HCT116 (cell line): ENCODE data around the gene CFAP410. TPM values are rescaled to one million over a fixed set of nuclear protein-coding genes. Genes with fewer than 3 reads are reported as not detected.

Source experiments
- ATAC-seq: fragments of 200-7000 bp; cut with Tn5 transposase; 2 replicates; pipeline ENCODE4 v1.9.1; 2020; ENCODE audit warnings: mild to moderate bottlenecking, moderate library complexity
- BruUV-seq: library from RNA; stranded (reverse); fragments of 400-500 nt; replicated peaks from 2 replicates; lab custom pipeline; 2021; lab: Mats Ljungman, UMichigan
- CTCF ChIA-PET: fragments of 300-600 bp; sonication (Branson Sonifier 250); formaldehyde crosslinking; loops from one replicate; lab custom pipeline; 2021; ENCODE audit warnings: antibody characterized with exemption; lab: Charles Lee
- POLR2A ChIA-PET: fragments of 300-600, 350-600 bp; sonication (Branson Sonifier 250); formaldehyde crosslinking; loops from one replicate; lab custom pipeline; 2021; ENCODE audit warnings: antibody characterized with exemption; lab: Charles Lee
- RAD21 ChIA-PET, 2 experiments: fragments of 300-600 bp; sonication (Branson Sonifier 250); formaldehyde crosslinking; loops; one replicate each; lab custom pipeline; 2023; ENCODE audit warnings: low total read pairs in 2 of 2; ENCODE audit not compliant: uncharacterized antibody in 2 of 2, unreplicated experiment in 2 of 2, low non-redundant PET in 1 of 2; lab: Charles Lee
- DNase-seq: peaks from one replicate; pipeline ENCODE4 v3.0.0-alpha.2; 2010; ENCODE audit warnings: low read depth, low spot score
- H2AFZ ChIP-seq: fragments of 200-600 bp; shearing (Covaris generic), sonication (generic); 2 replicates; pipeline ENCODE4 v1.6.1; 2017; ENCODE audit warnings: low read depth, mixed run types, mixed read lengths, antibody characterized with exemption, low read length; ENCODE audit not compliant: poor library complexity, severe bottlenecking
- H3K27ac ChIP-seq: 2 replicates; pipeline ENCODE4 v1.5.1; 2012; ENCODE audit warnings: low read depth, low read length
- H3K27me3 ChIP-seq: fragments of 200-600 bp; sonication (generic); 2 replicates; pipeline ENCODE4 v1.6.1; 2016; ENCODE audit warnings: mixed run types, low read length, mixed read lengths; ENCODE audit not compliant: insufficient read depth
- H3K36me3 ChIP-seq, 2 experiments: fragments of 200-500 bp in 1 of 2; fragments of 200-600 bp in 1 of 2; sonication (Bioruptor generic) in 1 of 2; sonication (generic) in 1 of 2; 2 replicates each; pipeline versions ENCODE4 v1.5.1 to v1.6.1; 2014 to 2016; ENCODE audit warnings: low read length in 2 of 2, inconsistent platforms in 1 of 2, mixed read lengths in 1 of 2, mixed run types in 1 of 2; ENCODE audit not compliant: insufficient read depth in 2 of 2, control insufficient read depth in 1 of 2
- H3K4me1 ChIP-seq, 2 experiments: fragments of 200-600 bp in 1 of 2; sonication (generic) in 1 of 2; 2 replicates each; pipeline versions ENCODE4 v1.5.1 to v1.6.1; 2012 to 2017; ENCODE audit warnings: low read length in 2 of 2, inconsistent platforms in 1 of 2, mild to moderate bottlenecking in 1 of 2, mixed read lengths in 1 of 2, mixed run types in 1 of 2, moderate library complexity in 1 of 2; ENCODE audit not compliant: insufficient read depth in 2 of 2, control insufficient read depth in 1 of 2
- H3K4me2 ChIP-seq: fragments of 200-600 bp; sonication (generic); 2 replicates; pipeline ENCODE4 v1.6.1; 2017; ENCODE audit warnings: mixed run types, low read length, mixed read lengths
- H3K4me3 ChIP-seq, 2 experiments: fragments of 200-600 bp in 1 of 2; sonication (generic) in 1 of 2; replicated peaks in 1 of 2; 2 replicates each; pipeline ENCODE4 v1.5.1; 2011 to 2016; ENCODE audit warnings: low read length in 2 of 2, control low read depth in 1 of 2, low read depth in 1 of 2, mild to moderate bottlenecking in 1 of 2, mixed read lengths in 1 of 2, mixed run types in 1 of 2
- H3K79me2 ChIP-seq: fragments of 200-600 bp; sonication (generic); 2 replicates; pipeline ENCODE4 v1.6.1; 2017; ENCODE audit warnings: mild to moderate bottlenecking, mixed run types, low read length, moderate library complexity, mixed read lengths; ENCODE audit not compliant: insufficient read depth
- H3K9ac ChIP-seq: fragments of 200-600 bp; sonication (generic); 2 replicates; pipeline ENCODE4 v1.6.1; 2016; ENCODE audit warnings: low read length, mixed read lengths
- H3K9me2 ChIP-seq: fragments of 200-600 bp; sonication (generic), shearing (Covaris generic); 2 replicates; pipeline ENCODE4 v1.6.1; 2017; ENCODE audit warnings: mixed run types, mild to moderate bottlenecking, moderate library complexity; ENCODE audit not compliant: insufficient read depth
- H3K9me3 ChIP-seq, 2 experiments: fragments of 200-500 bp in 1 of 2; fragments of 200-600 bp in 1 of 2; sonication (Bioruptor generic) in 1 of 2; sonication (generic) in 1 of 2; 2 replicates each; pipeline ENCODE4 v1.6.1; 2014 to 2017; ENCODE audit warnings: low read length in 2 of 2, mixed read lengths in 2 of 2, inconsistent platforms in 1 of 2, low read depth in 1 of 2, mild to moderate bottlenecking in 1 of 2, mixed run types in 1 of 2, moderate library complexity in 1 of 2; ENCODE audit not compliant: control insufficient read depth in 1 of 2, insufficient read depth in 1 of 2
- H4K20me1 ChIP-seq: fragments of 200-600 bp; sonication (generic), shearing (Covaris generic); 2 replicates; pipeline ENCODE4 v1.6.1; 2017; ENCODE audit warnings: mixed run types, mild to moderate bottlenecking, moderate library complexity; ENCODE audit not compliant: insufficient read depth
- ATF3 ChIP-seq: IDR thresholded peaks from 2 replicates; pipeline ENCODE4 v1.6.1; 2012
- CTCF ChIP-seq, 3 experiments: fragments of 200-600 bp in 1 of 3; sonication (generic) in 1 of 3; IDR thresholded peaks in 2 of 3; conservative IDR thresholded peaks in 1 of 3; 2 replicates each; pipeline ENCODE4 v1.5.1; 2012 to 2017; ENCODE audit warnings: low read depth in 2 of 3, low read length in 2 of 3, antibody characterized with exemption in 1 of 3, borderline replicate concordance in 1 of 3, control low read depth in 1 of 3, mild to moderate bottlenecking in 1 of 3, mixed read lengths in 1 of 3, mixed run types in 1 of 3, moderate library complexity in 1 of 3; ENCODE audit not compliant: insufficient read depth in 1 of 3
- EZH2 ChIP-seq: fragments of 200-600 bp; sonication (generic); IDR thresholded peaks from 2 replicates; pipeline ENCODE4 v1.6.1; 2017; ENCODE audit warnings: antibody characterized with exemption, mixed run types
- FOSL1 ChIP-seq: IDR thresholded peaks from 2 replicates; pipeline ENCODE4 v1.6.1; 2012; ENCODE audit warnings: low read depth
- JUND ChIP-seq: IDR thresholded peaks from 2 replicates; pipeline ENCODE4 v1.6.1; 2012
- POLR2AphosphoS5 ChIP-seq: IDR thresholded peaks from 2 replicates; pipeline ENCODE4 v1.6.1; 2011; ENCODE audit warnings: mild to moderate bottlenecking, low read depth, low read length, moderate library complexity
- RAD21 ChIP-seq: IDR thresholded peaks from 2 replicates; pipeline ENCODE4 v1.6.1; 2012; ENCODE audit warnings: low read depth, mild to moderate bottlenecking
- REST ChIP-seq: IDR thresholded peaks from 2 replicates; pipeline ENCODE4 v1.6.1; 2012; ENCODE audit warnings: low read depth
- SP1 ChIP-seq: IDR thresholded peaks from 2 replicates; pipeline ENCODE4 v1.6.1; 2012; ENCODE audit warnings: low read depth
- SRF ChIP-seq: IDR thresholded peaks from 2 replicates; pipeline ENCODE4 v1.6.1; 2012; ENCODE audit warnings: low read depth
- ZBTB33 ChIP-seq: IDR thresholded peaks from 2 replicates; pipeline ENCODE4 v1.6.1; 2011; ENCODE audit warnings: mild to moderate bottlenecking, low read length, moderate library complexity; ENCODE audit not compliant: insufficient replicate concordance; ENCODE audit errors: extremely low read depth
- ZFX ChIP-seq: fragments of 450-650 bp; IDR thresholded peaks from 2 replicates; pipeline ENCODE4 v1.6.1; 2017
- ZNF274 ChIP-seq: fragments of 200-500 bp; sonication (Bioruptor generic); IDR thresholded peaks from 2 replicates; pipeline ENCODE4 v1.6.1; 2014; ENCODE audit warnings: mild to moderate bottlenecking, low read depth, low read length, inconsistent platforms
- intact Hi-C: fragments of 100-400 bp; cut with micrococcal nuclease; formaldehyde crosslinking; loops from 2 replicates; pipeline ENCODE4 v1.10.0; 2022
- total RNA-seq: library from RNA; stranded (reverse); gene quantifications from one replicate; pipeline ENCODE4 v1.2.1, GENCODE V29; 2021; ENCODE audit not compliant: unreplicated experiment

Gene CFAP410
- total RNA-seq, 1 experiment from 2014 or later, result 15.3 TPM

- ChIA-PET RAD21 (no interaction called here), CTCF (no interaction called here), POLR2A (no interaction called here)
- H4K20me1 ChIP-seq, result no peaks in the 10 kb centered on the region
- no peak overlapping the region for H2AFZ ChIP-seq
- H3K9me2 ChIP-seq, result no peaks in the 10 kb centered on the region
- ATAC-seq, result no peak
- TF ChIP-seq ZFX (no peak), RAD21 (no peak), ZNF274 (no peak), ZBTB33 (no peak), CTCF (IDR thresholded peaks at IDR 0.05 in 2 of 3, conservative IDR thresholded peaks at IDR 0.05 in 1 of 3; ENCODE audit: borderline replicate concordance in 1 of 3, insufficient read depth in 1 of 3, low read depth in 2 of 3, low read length in 2 of 3) (no peak), SRF (no peak), SP1 (no peak), POLR2AphosphoS5 (no peak), ATF3 (no peak), REST (no peak), JUND (no peak), FOSL1 (no peak), EZH2 (no peak)
- H3K9me3 ChIP-seq, result no peaks in the 10 kb centered on the region
- BruUV-seq, result no TSS peak
- H3K9ac ChIP-seq, result no peak overlapping the region
- no peak overlapping the region for H3K4me3 ChIP-seq
- DNase-seq, result no peak
- intact Hi-C loops, result no loop called here
- H3K27ac ChIP-seq, result no peak overlapping the region
- no peak overlapping the region for H3K4me2 ChIP-seq
- no peaks in the 10 kb centered on the region for H3K27me3 ChIP-seq
- no peaks in the 10 kb centered on the region for H3K79me2 ChIP-seq
- no peaks in the 10 kb centered on the region for H3K4me1 ChIP-seq
- no peaks in the 10 kb centered on the region; a peak in 1 of 4 replicates for H3K36me3 ChIP-seq
Measured at GRCh38 chr21:44327603-44327974, 11.6 kb downstream of the CFAP410 start.
